GM08714 (cell line): Measurements from ENCODE around the gene ZNF628.

ENCODE experiments used
- H3K4me3 ChIP-seq: fragments of 200-500 bp; sonication (Bioruptor generic); 2 replicates; pipeline ENCODE4 v1.5.1; 2014; ENCODE audit warnings: mild to moderate bottlenecking, low read length, inconsistent platforms
- ZNF274 ChIP-seq: IDR thresholded peaks from 2 replicates; pipeline ENCODE4 v1.6.1; 2012; ENCODE audit warnings: mild to moderate bottlenecking, low read depth, low read length

ZNF628 gene

DNA sequence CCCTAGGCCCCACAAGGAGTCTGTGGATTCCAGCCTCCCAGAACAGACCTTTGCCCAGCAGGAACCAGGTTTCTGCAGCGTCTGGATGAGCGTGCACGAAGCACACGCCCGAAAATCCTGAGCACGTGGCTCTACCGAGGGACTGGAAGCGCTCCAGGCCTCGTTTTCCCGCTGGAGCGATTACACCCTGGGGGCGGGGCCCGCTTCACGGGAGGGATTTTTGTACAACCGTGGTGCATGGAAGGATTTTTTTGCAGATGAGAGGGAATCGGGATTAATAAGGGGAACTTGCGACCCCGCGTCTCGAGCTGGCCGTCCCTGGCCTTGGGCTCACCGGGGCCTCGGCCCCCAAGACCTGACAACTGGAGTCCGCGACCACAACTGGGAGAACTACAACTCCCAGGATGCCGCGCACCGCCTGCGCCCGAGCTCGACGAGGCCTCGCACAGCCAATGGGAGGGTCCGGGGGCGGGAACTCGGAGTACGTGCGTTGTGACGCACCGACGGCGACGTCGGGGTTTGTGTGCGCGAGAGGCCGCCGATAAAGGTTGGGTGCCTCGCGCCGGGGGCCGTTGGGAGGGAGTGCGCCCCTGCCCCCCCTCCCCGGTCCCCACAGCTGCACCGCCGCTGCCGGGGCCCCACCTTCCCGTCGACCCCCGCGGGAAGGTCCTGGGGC lies at the start of gene ZNF628:
Gene ZNF628 (plus strand): TSS at position 518 of the 676 bp plus-strand sequence. CDS start 3,294 bp downstream, outside the sequence.
- H3K4me3 ChIP-seq, result peak within 1 kb of the TSS; percentile 81
- no peak for TF ChIP-seq ZNF274

DNA sequence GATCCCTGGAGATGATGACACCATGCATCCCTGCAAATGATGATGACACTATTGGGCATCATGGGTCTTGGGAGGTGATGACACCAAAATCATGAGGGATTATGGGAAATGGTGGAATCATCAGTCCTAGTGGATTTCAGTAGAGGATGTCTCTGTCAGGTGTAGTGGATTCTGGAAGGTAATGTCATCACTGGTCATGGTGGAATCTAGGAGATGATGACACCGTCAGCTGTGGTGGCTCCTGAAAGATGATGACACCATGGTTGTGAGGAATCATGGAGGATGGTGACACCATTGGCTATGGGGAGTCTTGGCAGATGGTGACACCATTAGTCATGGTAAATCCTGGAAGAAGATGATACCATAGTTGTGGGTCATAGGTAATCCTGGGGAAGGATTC lies 45.2 kb upstream of the ZNF628 start:
- H3K4me3 ChIP-seq, result no peak overlapping the region
- TF ChIP-seq ZNF274, result no peak

- TF ChIP-seq ZNF274, result no peak
Measured at GRCh38 chr19:55432241-55432959, 44.0 kb upstream of the ZNF628 start.

GRCh38 chr19:55433292-55433691 lies 43.1 kb upstream of the ZNF628 start:
- no peak for TF ChIP-seq ZNF274
- H3K4me3 ChIP-seq, result no peak overlapping the region

More at GRCh38 chr19:55432241-55432959, 44.0 kb upstream of the ZNF628 start:
- H3K4me3 ChIP-seq, result no peak overlapping the region

DNA sequence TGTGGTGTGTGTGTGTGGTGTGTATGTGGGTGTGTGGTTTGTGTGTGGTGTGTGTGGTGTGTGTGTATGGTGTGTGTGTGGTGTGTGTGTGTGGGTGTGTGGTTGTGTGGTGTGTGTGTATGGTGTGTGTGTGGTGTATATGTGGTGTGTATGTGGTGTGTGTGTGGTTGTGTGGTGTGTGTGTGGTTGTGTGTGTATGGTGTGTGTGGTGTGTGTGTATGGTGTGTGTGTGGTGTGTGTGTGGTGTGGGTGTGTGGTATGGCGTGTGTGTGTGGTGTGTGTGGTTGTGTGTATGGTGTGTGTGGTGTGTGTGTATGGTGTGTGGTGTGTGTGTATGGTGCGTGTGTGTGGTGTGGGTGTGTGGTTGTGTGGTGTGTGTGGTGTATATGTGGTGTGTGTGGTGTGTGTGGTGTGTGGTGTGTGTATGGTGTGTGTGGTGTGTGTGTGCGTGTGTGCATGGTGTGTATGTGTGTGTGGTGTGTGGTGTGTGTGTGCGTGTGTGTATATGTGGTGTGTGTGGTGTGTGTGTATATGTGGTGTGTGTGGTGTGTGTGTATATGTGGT lies 42.0 kb upstream of the ZNF628 start:
- TF ChIP-seq ZNF274, result no peak
- no peak overlapping the region for H3K4me3 ChIP-seq

DNA sequence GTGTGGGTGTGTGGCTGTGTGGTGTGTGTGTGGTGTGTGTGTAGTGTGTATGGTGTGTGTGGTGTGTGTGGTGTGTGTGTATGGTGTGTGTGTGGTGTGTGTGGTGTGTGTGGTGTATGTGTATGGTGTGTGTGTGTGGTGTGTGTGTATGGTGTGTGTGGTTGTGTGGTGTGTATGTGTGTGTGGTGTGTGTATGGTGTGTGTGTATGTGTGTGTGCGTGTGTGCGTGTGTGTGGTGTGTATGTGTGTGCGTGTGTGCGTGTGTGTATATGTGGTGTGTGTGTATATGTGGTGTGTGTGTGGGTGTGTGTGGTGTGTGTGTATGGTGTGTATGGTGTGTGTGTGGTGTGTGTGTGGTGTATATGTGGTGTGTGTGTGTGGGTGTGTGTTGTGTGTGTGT lies 41.4 kb upstream of the ZNF628 start:
- TF ChIP-seq ZNF274, result no peak
- H3K4me3 ChIP-seq, result no peak overlapping the region

DNA sequence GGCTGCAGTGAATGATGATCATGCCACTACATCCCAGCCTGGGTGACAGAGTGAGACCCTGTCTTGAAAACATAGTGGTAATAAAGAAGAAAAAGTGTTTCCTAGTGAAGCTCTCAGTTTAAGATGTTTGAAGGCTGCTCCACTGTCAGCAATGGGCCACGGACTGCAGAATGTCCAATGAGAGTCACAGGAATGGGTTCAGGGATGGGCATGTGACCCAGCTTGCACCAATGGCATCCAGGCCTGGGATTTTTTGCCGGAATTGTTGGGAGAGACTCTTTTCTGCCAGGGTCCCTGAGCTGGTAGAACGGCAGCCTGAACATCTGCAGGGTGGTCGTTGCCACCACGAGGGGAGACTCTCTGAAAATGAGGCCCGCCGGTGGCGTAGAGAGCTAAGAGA lies 39.6 kb upstream of the ZNF628 start:
- H3K4me3 ChIP-seq, result no peak overlapping the region
- no peak for TF ChIP-seq ZNF274

DNA sequence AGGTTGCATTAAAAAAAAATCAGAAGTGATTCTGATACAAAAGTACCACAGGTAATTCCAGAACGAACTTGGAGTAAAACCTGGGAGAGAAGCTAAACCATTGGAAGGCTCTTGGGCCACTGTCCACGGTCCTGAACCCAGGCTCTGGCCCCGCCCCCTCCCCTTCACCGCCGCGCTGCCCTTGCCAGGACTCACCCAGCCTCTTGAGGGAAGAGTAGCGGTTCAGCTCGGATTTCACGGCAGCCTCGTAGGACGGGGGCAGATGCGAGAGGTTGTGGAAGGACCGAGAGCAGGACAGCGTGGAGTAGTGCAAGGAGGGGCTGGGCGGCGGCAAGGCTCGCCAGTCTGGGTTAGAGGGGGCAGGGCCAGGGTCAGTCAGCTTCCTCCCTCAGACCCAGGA lies 39.0 kb upstream of the ZNF628 start:
- no peak overlapping the region for H3K4me3 ChIP-seq
- no peak for TF ChIP-seq ZNF274

- no peak for TF ChIP-seq ZNF274
Measured at GRCh38 chr19:55439052-55439451, 37.4 kb upstream of the ZNF628 start.

DNA sequence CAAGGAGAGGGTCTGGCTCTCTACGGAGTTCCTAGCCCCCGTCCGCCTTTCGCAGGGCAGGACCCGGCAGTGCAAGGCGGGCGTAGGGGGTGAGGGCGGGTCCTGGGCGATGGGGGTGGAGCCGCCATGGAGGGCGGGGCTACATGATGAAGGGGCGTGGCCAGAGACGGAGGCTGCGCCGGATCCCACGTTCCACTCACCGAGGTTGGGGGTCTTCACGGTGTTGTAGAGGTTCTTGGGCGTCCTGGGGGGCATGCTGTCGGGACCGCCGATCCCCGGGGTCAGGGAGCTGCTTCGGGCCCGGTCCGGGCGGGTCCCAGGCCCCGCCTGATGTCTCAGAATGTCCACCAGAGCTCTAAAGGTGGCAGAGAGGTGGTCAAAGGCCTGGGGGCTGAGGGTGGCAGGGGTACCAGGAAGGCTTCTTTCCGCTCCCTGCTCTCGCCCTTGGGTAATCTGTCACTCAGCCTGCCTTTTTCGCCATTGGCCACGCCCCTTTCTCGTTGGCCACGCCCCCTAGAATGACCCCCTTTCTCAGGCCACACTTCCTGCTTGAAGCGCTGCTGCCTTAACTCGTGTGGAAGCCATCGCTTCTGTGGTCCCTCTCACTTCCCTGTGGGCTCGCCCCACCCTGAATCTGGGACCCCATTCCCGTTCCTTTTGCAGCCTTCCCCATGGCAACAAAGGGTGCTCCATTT lies 35.9 kb upstream of the ZNF628 start:
- no peak overlapping the region for H3K4me3 ChIP-seq
- TF ChIP-seq ZNF274, result no peak

More at GRCh38 chr19:55439052-55439451, 37.4 kb upstream of the ZNF628 start:
- no peak overlapping the region for H3K4me3 ChIP-seq

- H3K4me3 ChIP-seq, result no peak overlapping the region
- TF ChIP-seq ZNF274, result no peak
Measured at GRCh38 chr19:55441319-55441691, 35.1 kb upstream of the ZNF628 start.

- TF ChIP-seq ZNF274, result no peak
- H3K4me3 ChIP-seq, result no peak overlapping the region
Measured at GRCh38 chr19:55441692-55442321, 34.6 kb upstream of the ZNF628 start.

DNA sequence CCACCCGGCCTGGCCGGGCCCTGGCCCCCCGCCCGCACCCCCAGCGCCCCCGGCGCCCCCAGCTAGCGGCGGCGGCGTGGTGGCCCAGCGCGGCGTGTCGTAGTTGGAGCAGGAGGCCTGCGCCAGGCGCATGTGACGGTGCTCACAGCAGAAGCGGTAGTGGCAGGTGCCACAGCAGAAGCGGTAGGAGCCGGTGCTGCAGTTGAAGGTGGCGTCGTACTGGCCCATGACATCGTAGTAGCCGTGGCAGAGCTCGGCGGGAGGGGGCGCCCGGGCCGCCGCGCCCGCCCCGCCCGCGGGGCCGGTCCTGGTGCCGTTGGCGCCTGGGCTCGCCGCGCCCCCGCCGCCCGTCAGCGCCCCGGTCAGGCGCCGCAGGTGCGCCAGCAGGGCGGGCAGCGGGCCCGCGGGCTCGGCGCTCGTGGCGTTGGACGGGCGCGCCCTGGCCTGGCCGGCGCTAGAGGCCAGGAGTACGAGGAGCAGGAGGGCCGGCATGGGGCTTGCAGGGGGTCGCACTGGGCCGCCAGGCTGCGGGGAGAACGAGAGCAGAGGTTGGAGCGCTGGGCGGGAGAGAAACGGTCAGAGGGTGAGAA lies 34.0 kb upstream of the ZNF628 start:
- no peak overlapping the region for H3K4me3 ChIP-seq
- TF ChIP-seq ZNF274, result no peak
